ENCODE data around the gene SMNDC1. TPM values are rescaled to one million over a fixed set of nuclear protein-coding genes. Genes with fewer than 3 reads are reported as not detected.

Gene SMNDC1
- 1 to 10 TPM; 5.5 to 9.7 TPM for total RNA-seq

GRCh38 chr10:110304780-110305421 is at the start of gene SMNDC1:
Gene SMNDC1 (minus strand): TSS chr10:110304920. CDS start chr10:110303587, 1,333 bp downstream.

Other genes with a start within 250 kb of the SMNDC1 start
- gene MXI1, start 97.3 kb downstream of the SMNDC1 start, total RNA-seq: 10 to 100 TPM; 53.7 to 58.6 TPM
- 1 to 10 TPM; 2.8 to 8.7 TPM for gene DUSP5, start 193.0 kb upstream of the SMNDC1 start, total RNA-seq